Fibroblast of the aortic adventitia (primary cell): ENCODE measurements around the gene CHST9. TPM values are rescaled to one million over a fixed set of nuclear protein-coding genes. Genes with fewer than 3 reads are reported as not detected.

Experiments used
- DNase-seq: peaks from one replicate; pipeline ENCODE4 v3.0.0-alpha.2; 2010; ENCODE audit warnings: low read depth
- H3K4me3 ChIP-seq: 2 replicates; pipeline ENCODE4 v1.5.1; 2011; ENCODE audit warnings: low read depth, mild to moderate bottlenecking, control low read depth, low read length, moderate library complexity
- CTCF ChIP-seq: IDR thresholded peaks from 2 replicates; pipeline ENCODE4 v1.5.1; 2011; ENCODE audit warnings: mild to moderate bottlenecking, low read length, control low read depth, inconsistent platforms; ENCODE audit not compliant: insufficient read depth
- total RNA-seq: library from RNA; depleted of rRNA; stranded (reverse); fragments of >200 nt; gene quantifications from 2 replicates; pipeline ENCODE4 v1.2.3, GENCODE V29; 2012; ENCODE audit warnings: low replicate concordance

The CHST9 gene
- total RNA-seq, 1 donor = not detected

- TF ChIP-seq CTCF = no peak
- DNase-seq = no peak
- H3K4me3 ChIP-seq = no peak overlapping the region
Measured at GRCh38 chr18:27214831-27215230, 29.7 kb upstream of the CHST9 start.

GRCh38 chr18:27213123-27213717 is 28.1 kb upstream of the CHST9 start:
- TF ChIP-seq CTCF = no peak
- H3K4me3 ChIP-seq = no peak overlapping the region
- DNase-seq = no peak

- no peak overlapping the region for H3K4me3 ChIP-seq
- no peak for DNase-seq
- TF ChIP-seq CTCF = no peak
Measured at GRCh38 chr18:27211569-27211968, 26.5 kb upstream of the CHST9 start.

- H3K4me3 ChIP-seq = no peak overlapping the region
- TF ChIP-seq CTCF = no peak
- DNase-seq = no peak
Measured at GRCh38 chr18:27206411-27206810, 21.3 kb upstream of the CHST9 start.

GRCh38 chr18:27202741-27203140 is 17.6 kb upstream of the CHST9 start:
- TF ChIP-seq CTCF = no peak
- no peak for DNase-seq
- no peak overlapping the region for H3K4me3 ChIP-seq

- TF ChIP-seq CTCF = no peak
- H3K4me3 ChIP-seq = no peak overlapping the region
Measured at GRCh38 chr18:27198036-27198435, 12.9 kb upstream of the CHST9 start.

GRCh38 chr18:27188309-27188708 is 3.2 kb upstream of the CHST9 start:
- DNase-seq = no peak
- no peak for TF ChIP-seq CTCF

More at GRCh38 chr18:27198036-27198435, 12.9 kb upstream of the CHST9 start:
- DNase-seq = no peak

More at GRCh38 chr18:27188309-27188708, 3.2 kb upstream of the CHST9 start:
- no peak overlapping the region for H3K4me3 ChIP-seq
